Muscle layer of duodenum (tissue), 2 donors: ENCODE measurements around the gene RMP24.
"Not testable (repeated sequence)": the region's sequence is repeated elsewhere in the genome, so short reads cannot be mapped to it uniquely, and the experiment has no call there.

Experiments
- H3K27ac ChIP-seq: one replicate; pipeline ENCODE4 v1.7.0; 2013; ENCODE audit warnings: mild to moderate bottlenecking, low read length
- H3K27me3 ChIP-seq: one replicate; pipeline ENCODE4 v1.7.0; 2013; ENCODE audit warnings: low read depth, mild to moderate bottlenecking, control low read depth, low read length
- H3K36me3 ChIP-seq, 2 donors: one replicate each; pipeline ENCODE4 v1.7.0; 2013; ENCODE audit warnings: low read length in 2 of 2, control low read depth in 1 of 2, mild to moderate bottlenecking in 1 of 2; ENCODE audit not compliant: insufficient read depth in 2 of 2, control insufficient read depth in 1 of 2
- H3K4me1 ChIP-seq, 2 donors: one replicate each; pipeline ENCODE4 v1.7.0; 2013; ENCODE audit warnings: low read length in 2 of 2, mild to moderate bottlenecking in 2 of 2, control low read depth in 1 of 2, moderate library complexity in 1 of 2; ENCODE audit not compliant: insufficient read depth in 2 of 2, control insufficient read depth in 1 of 2
- H3K4me3 ChIP-seq, 2 donors: one replicate each; pipeline ENCODE4 v1.7.0; 2013; ENCODE audit warnings: low read length in 2 of 2, low read depth in 1 of 2, mild to moderate bottlenecking in 1 of 2
- H3K9me3 ChIP-seq, 2 donors: one replicate each; pipeline ENCODE4 v1.7.0; 2013; ENCODE audit warnings: low read length in 2 of 2, control low read depth in 1 of 2, mild to moderate bottlenecking in 1 of 2; ENCODE audit not compliant: control insufficient read depth in 1 of 2
- donor health status: healthy.

RMP24 gene

DNA sequence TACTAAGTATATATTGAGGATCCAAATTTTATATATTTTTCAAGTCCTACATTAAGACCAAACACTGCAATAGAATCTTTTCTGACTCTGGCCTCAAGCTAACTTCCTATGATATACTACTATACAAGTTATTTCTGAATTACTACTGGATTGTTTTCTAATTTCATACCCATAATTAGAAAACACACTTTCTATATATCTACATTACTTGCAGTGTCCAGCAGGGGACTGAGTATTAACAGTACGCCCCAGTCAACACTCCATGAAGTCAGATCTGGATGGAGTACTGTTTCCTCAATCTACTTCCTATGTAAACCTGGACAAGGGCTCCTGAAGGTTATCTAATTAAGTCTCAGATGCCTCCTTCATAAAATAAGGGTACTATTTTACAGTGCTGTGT is 26.5 kb downstream of the RMP24 start:
- no peaks in the 10 kb centered on the region for H3K4me1 ChIP-seq

DNA sequence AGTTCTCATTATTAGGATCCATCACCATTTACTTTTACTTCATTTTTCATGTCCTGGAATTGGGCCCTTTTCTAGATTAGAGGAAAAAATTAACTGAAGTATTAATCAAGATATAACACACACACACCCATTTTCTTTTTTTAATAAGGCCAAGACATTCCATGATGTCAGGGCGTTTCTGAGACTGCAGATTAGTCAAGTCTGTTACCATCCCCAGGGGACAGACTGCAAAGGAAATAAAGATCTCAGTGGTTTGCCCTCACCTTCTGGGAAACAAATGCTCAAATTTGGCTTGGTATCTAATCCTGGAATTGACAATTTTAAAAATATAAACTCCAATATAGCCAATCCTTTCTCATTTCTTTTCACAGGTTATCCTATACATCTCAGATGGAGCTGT is 27.4 kb downstream of the RMP24 start:
- no peaks in the 10 kb centered on the region for H3K9me3 ChIP-seq
- peaks cover 0 to 4% of the 10 kb centered on the region in 2 donors for H3K36me3 ChIP-seq
- no peaks in the 10 kb centered on the region for H3K4me1 ChIP-seq
- no peaks in the 10 kb centered on the region for H3K27me3 ChIP-seq
- H3K4me3 ChIP-seq, result no peak overlapping the region
- no peak overlapping the region for H3K27ac ChIP-seq

More for the DNA sequence above, 26.5 kb downstream of the RMP24 start:
- no peaks in the 10 kb centered on the region for H3K9me3 ChIP-seq
- H3K27me3 ChIP-seq, result no peaks in the 10 kb centered on the region
- H3K27ac ChIP-seq, result no peak overlapping the region
- peaks cover 0 to 4% of the 10 kb centered on the region in 2 donors for H3K36me3 ChIP-seq
- H3K4me3 ChIP-seq, result no peak overlapping the region

DNA sequence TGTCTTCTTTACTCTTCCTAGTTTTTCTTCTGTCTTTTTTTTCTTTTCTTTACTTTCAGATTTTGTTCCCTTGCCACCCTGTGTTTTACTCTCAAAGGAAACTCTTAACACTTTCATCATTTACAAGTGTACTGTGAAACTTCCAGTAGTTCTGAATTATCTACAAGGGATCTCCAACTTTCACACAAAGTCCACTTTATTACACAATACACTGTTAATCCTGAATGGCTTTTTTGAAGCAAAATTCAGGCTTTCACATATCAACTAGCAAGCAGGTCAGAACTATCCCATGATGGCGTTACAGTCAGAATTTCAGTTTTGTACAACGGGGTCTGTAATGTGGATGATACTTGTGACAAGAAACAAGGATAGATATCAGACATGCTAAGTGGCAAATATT is 34.5 kb downstream of the RMP24 start:
- no peaks in the 10 kb centered on the region for H3K36me3 ChIP-seq

DNA sequence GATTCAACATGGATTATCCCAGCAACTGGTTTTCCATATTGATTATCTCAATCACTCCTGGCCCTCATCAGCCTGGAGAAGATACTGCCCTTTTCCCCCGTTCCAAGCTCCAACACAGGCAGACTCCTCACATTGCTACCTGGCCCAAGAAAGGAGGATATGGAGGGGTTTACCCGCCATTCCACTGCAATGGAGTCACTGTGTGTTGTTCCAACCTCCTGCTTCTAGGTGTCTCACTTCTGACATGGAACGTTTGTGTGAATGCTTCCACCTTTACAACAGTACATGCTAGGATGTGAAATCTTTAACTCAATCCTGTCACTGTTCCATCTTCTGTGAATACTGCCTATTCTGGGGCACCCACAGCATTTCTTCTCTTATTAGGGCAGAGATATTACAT is 36.7 kb downstream of the RMP24 start:
- H3K4me1 ChIP-seq, result no peaks in the 10 kb centered on the region
- no peak overlapping the region for H3K4me3 ChIP-seq
- H3K36me3 ChIP-seq, result no peaks in the 10 kb centered on the region
- no peaks in the 10 kb centered on the region for H3K9me3 ChIP-seq
- H3K27ac ChIP-seq, result no peak overlapping the region
- H3K27me3 ChIP-seq, result no peaks in the 10 kb centered on the region

More for the DNA sequence above, 34.5 kb downstream of the RMP24 start:
- Histone ChIP-seq H3K27ac (no peak overlapping the region), H3K4me3 (no peak overlapping the region), H3K4me1 (no peaks in the 10 kb centered on the region), H3K27me3 (no peaks in the 10 kb centered on the region), H3K9me3 (no peaks in the 10 kb centered on the region)

DNA sequence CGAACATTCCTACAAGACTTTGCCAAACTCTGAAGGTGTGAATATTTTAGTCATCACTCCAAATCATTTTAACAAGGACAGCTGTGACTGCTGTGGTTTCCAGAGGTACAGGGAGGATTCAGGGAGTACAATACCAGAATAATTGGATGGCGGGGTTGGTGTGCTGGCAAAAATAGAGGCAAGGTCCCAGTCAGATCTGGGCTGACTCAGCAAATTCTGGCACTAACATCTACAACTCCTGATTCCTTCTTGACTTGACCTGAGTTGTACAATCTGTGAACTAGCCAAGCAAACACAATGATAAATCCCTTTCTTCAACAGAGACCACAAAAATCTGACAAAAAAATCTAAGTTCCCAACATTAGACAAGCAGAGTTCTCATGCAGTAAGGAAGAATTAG is 40.4 kb downstream of the RMP24 start:
- Histone ChIP-seq H3K36me3 (no peaks in the 10 kb centered on the region), H3K9me3 (no peaks in the 10 kb centered on the region), H3K27me3 (no peaks in the 10 kb centered on the region), H3K27ac (no peak overlapping the region), H3K4me1 (no peaks in the 10 kb centered on the region), H3K4me3 (no peak overlapping the region)

DNA sequence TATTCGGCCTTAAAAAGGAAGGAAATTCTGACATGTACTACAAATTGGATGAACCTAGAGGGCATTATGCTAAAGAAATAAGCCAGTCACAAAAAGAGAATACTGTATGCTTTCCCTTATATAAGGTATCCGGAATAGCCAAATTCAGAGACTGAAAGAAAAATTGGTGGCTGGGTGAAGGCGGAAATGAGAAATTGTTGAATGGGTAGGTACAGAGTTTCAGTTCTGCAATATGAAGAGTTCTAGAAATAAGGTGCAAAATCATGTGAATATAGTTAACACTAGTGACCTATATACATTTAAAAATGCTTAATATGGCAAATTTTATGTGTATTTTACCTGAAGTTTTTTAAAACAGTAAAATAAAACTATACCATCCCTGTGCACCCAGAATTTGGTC is 43.1 kb downstream of the RMP24 start:
- Histone ChIP-seq H3K4me3 (no peak overlapping the region), H3K9me3 (no peaks in the 10 kb centered on the region), H3K27me3 (no peaks in the 10 kb centered on the region), H3K27ac (no peak overlapping the region), H3K4me1 (no peaks in the 10 kb centered on the region), H3K36me3 (no peaks in the 10 kb centered on the region)

DNA sequence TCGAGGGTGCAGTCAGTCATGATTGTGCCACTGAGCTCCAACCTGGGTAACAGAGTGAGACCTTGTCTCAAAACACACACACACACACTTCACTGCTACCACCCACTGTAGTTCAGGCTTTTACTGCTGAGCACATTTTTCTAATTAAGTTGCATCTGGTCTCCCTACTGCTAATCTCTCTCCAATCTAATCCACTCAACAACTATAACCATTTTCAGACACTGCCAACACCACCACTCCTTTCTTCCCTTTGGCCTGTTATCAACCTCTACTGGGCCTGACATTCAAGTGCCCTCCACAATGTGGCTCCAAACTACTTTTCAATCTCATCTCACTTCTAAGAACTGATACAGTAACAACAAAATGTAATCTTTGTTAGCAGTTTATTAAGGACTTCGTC is 44.8 kb downstream of the RMP24 start:
- Histone ChIP-seq H3K9me3 (no peaks in the 10 kb centered on the region), H3K27ac (no peak overlapping the region), H3K4me1 (no peaks in the 10 kb centered on the region), H3K36me3 (no peaks in the 10 kb centered on the region), H3K27me3 (no peaks in the 10 kb centered on the region), H3K4me3 (no peak overlapping the region)

DNA sequence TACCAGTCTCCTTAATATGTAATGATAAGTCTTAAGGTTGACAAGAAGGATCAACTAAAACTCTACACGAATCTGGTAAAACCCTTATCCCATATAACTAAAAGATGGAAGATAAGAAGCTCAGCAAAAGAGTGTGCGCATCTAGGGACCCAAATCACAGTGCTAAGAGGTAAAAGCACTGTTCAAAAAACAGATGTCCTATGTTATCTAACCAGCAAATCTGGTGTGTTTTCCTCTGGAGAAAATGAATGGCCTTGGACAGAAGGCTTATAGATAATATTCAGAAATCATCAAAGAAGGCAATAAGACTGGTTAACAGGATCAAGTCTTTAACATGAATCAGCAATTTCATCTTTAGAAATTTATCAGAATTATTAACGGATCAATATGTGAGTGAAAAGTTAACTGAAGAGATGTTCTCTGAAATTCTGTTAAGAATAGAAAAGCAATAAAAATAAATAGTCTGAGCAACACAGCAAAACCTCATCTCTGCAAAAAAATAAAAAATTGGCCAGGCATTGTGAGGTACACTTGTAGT is 47.8 kb downstream of the RMP24 start:
- Histone ChIP-seq H3K27me3 (no peaks in the 10 kb centered on the region), H3K27ac (no peak overlapping the region), H3K4me3 (no peak overlapping the region)

DNA sequence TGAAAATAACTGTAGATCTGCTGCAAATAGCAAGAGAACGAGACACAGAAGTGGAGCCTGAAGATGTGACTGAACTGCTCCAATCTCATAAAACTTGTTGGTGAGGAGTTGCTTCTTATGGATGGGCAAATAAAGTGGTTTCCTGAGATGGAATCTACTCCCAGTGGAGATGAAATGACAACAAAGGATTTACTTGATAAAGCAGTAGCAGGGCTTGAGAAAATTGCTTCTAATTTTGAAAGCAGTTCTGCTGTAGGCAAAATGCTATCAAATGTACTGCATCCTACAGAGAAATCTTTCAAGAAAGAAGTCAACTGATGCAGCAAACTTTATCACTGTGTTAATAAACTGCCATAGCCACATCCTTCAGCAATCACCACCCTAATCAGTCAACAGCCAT is 50.9 kb downstream of the RMP24 start:
- no peak overlapping the region for H3K27ac ChIP-seq
- H3K27me3 ChIP-seq, result no peaks in the 10 kb centered on the region
- H3K4me1 ChIP-seq, result peaks cover 0 to 5% of the 10 kb centered on the region in 2 donors
- H3K9me3 ChIP-seq, result no peaks in the 10 kb centered on the region
- H3K4me3 ChIP-seq, result no peak overlapping the region
- H3K36me3 ChIP-seq, result peaks cover 0 to 22% of the 10 kb centered on the region in 2 donors

More for the DNA sequence above, 47.8 kb downstream of the RMP24 start:
- H3K4me1 ChIP-seq, result peaks cover 0 to 5% of the 10 kb centered on the region in 2 donors
- H3K36me3 ChIP-seq, result peaks cover 0 to 5% of the 10 kb centered on the region in 2 donors
- H3K9me3 ChIP-seq, result no peaks in the 10 kb centered on the region

DNA sequence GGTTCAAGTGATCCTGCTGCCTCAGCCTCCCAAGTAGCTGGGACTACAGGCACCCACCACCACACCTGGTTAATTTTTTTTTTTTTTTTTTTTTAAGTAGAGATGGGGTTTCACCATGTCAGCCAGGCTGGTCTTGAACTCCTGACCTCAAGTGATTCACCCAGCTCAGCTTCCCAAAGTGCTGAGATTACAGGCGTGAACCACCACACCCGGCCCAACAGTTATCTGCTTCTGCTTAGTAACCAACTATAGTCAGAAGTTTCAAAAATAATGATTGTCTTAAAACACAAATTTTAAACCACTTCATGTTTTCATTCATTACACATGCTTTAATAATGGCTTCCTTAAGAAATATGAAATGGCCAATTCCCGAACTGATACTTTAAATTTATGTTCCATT is 51.8 kb downstream of the RMP24 start:
- not testable (repeated sequence) for H3K27ac ChIP-seq, H3K27me3 ChIP-seq, H3K9me3 ChIP-seq, H3K4me1 ChIP-seq, H3K4me3 ChIP-seq
- H3K36me3 ChIP-seq, result peaks cover 8 to 28% of the 10 kb centered on the region in 2 donors

DNA sequence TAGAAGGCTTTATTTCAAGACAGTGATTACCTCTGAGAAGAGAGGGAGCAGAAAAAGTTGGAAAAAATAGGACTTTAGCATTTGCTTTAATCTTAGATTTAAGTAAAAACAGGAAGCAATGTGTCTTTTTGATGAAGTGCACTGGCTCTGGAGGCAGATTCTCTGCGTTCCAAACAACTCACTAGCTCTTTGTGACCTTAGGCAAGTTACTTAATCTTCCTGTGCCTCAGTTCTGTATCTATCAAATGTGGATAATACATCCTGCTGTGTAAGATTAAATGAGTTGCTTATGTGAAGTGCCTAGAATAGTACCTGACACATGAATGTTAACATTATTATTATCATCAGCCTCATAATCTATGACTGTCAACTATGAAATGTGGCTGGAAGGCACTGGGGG is 52.5 kb downstream of the RMP24 start:
- H3K27ac ChIP-seq, result no peak overlapping the region
- H3K4me1 ChIP-seq, result peaks cover 0 to 5% of the 10 kb centered on the region in 2 donors
- no peaks in the 10 kb centered on the region for H3K27me3 ChIP-seq
- no peaks in the 10 kb centered on the region for H3K9me3 ChIP-seq
- H3K36me3 ChIP-seq, result peaks cover 8 to 30% of the 10 kb centered on the region in 2 donors
- H3K4me3 ChIP-seq, result no peak overlapping the region

DNA sequence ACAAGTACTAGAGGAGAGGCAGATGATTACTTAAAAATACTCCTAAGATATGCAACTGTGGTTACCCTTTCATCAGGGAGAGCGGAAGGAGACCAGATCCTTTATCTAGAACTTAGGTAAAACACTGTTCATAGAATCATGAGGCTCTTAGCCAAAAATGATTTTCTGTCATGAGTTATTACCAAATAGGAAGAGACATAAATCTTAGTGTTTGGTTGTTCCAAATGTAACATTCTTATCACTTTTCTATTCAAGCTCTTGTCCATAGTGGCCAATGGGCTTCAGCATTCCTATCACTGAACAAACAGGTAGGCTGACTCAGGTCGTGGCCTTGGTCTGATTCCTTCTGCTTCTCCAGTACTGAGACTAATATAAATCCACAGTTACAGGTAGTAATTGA is 56.4 kb downstream of the RMP24 start:
- peaks cover 8 to 37% of the 10 kb centered on the region in 2 donors for H3K36me3 ChIP-seq
- H3K4me3 ChIP-seq, result no peak overlapping the region
- H3K27ac ChIP-seq, result no peak overlapping the region
- peaks cover 0 to 5% of the 10 kb centered on the region in 2 donors for H3K4me1 ChIP-seq
- no peaks in the 10 kb centered on the region for H3K27me3 ChIP-seq
- H3K9me3 ChIP-seq, result no peaks in the 10 kb centered on the region
